Stomach (tissue), 9 donors: ENCODE data around the gene ABHD17C. TPM values are rescaled to one million over a fixed set of nuclear protein-coding genes. Genes with fewer than 3 reads are reported as not detected.
A peak's percentile ranks its signal among the peaks of the same experiment; 100 is the strongest.

Experiments
- DNase-seq, 2 donors: peaks; one replicate each; pipeline versions ENCODE4 v3.0.0 to v3.0.0-alpha.2; 2013 to 2019
- H3K27ac ChIP-seq, 5 donors: fragments of 200-600 bp in 4 of 5; sonication (generic) in 4 of 5; one replicate each; pipeline ENCODE4 v1.5.1; 2013 to 2019; ENCODE audit warnings: mild to moderate bottlenecking in 1 of 5, moderate library complexity in 1 of 5
- H3K27me3 ChIP-seq, 3 donors: fragments of 200-600 bp; sonication (generic); one replicate each; pipeline ENCODE4 v1.5.1; 2017 to 2019; ENCODE audit warnings: mixed run types in 1 of 3
- H3K36me3 ChIP-seq, 4 donors: fragments of 200-600 bp; sonication (generic); 1 replicate in 3 of 4; 2 replicates in 1 of 4; pipeline ENCODE4 v1.5.1; 2016 to 2019
- H3K4me1 ChIP-seq, 4 donors: fragments of 200-600 bp; sonication (generic); one replicate each; pipeline ENCODE4 v1.5.1; 2016 to 2019
- H3K4me3 ChIP-seq, 4 donors: fragments of 200-600 bp; sonication (generic) in 3 of 4; one replicate each; pipeline ENCODE4 v1.5.1; 2016 to 2019; ENCODE audit warnings: mild to moderate bottlenecking in 1 of 4
- H3K9me3 ChIP-seq, 4 donors: fragments of 200-600 bp; sonication (generic); one replicate each; pipeline ENCODE4 v1.5.1; 2016 to 2019
- CTCF ChIP-seq, 7 experiments: fragments of 450-650 bp in 4 of 7; fragments of 200-600 bp in 3 of 7; sonication (generic) in 3 of 7; IDR thresholded peaks; one replicate each; pipeline ENCODE4 v1.5.1; 2016 to 2019; ENCODE audit warnings: antibody characterized with exemption in 7 of 7, control low read depth in 2 of 7, mild to moderate bottlenecking in 1 of 7
- EP300 ChIP-seq: sonication (generic); formaldehyde crosslinking; IDR thresholded peaks from one replicate; pipeline ENCODE4 v1.6.1; 2017; ENCODE audit warnings: antibody characterized with exemption
- POLR2A ChIP-seq, 4 donors: fragments of 450-650 bp; IDR thresholded peaks; one replicate each; pipeline ENCODE4 v1.6.1; 2016; ENCODE audit warnings: antibody characterized with exemption in 4 of 4, control low read depth in 2 of 4, mild to moderate bottlenecking in 1 of 4, moderate library complexity in 1 of 4
- POLR2AphosphoS5 ChIP-seq, 3 donors: sonication (generic); formaldehyde crosslinking; IDR thresholded peaks; one replicate each; pipeline ENCODE4 v1.6.1; 2016; ENCODE audit warnings: antibody characterized with exemption in 3 of 3
- WGBS, 5 donors: extraction: QIAGEN DNeasy Blood & Tissue Kit in 3 of 5; methylation state at CpG; one replicate each; pipeline versions ENCODE4 v1.1.5 to v1.1.7; 2013 to 2018; 5-methylcytosine and 5-hydroxymethylcytosine counted together
- intact Hi-C: fragments of 100-400 bp; cut with DNase I; formaldehyde crosslinking; loops from one replicate; pipeline ENCODE4 v1.15.1; 2023; ENCODE audit warnings: low total_unique reads
- polyA plus RNA-seq, 3 donors: library from polyadenylated mRNA; stranded (reverse); fragments of 200-250 nt; gene quantifications; one replicate each; pipeline ENCODE4 v1.2.3, GENCODE V29; 2013
- total RNA-seq, 5 donors: library from RNA; depleted of rRNA; stranded (reverse); fragments of >200 nt; gene quantifications; one replicate each; pipeline versions ENCODE4 v1.1.0 to v1.2.3, GENCODE V29; 2014 to 2016
- donor health status: healthy with polysubstance abuse.
- donor health status: Bipolar disorder and iron deficiency.
- donor health status: healthy.

Gene ABHD17C
- total and polyA plus RNA-seq, 8 donors: 1.2 to 55.3 (median 21.1) TPM

GRCh38 chr15:80689716-80690115, 5.4 kb upstream of the ABHD17C start:
- intact Hi-C loops: no loop called here
- Histone ChIP-seq H3K4me1 (peaks cover 9 to 14% (median 10%) of the 10 kb centered on the region in 4 donors), H3K27me3 (no peaks in the 10 kb centered on the region), H3K4me3 (no peak overlapping the region), H3K27ac (no peak overlapping the region), H3K36me3 (no peaks in the 10 kb centered on the region), H3K9me3 (no peaks in the 10 kb centered on the region)
- no peak for DNase-seq
- no peak for TF ChIP-seq POLR2AphosphoS5 (IDR thresholded peaks at IDR 0.05)
- no peak for TF ChIP-seq EP300
- no peak for TF ChIP-seq POLR2A (IDR thresholded peaks at IDR 0.05)
- TF ChIP-seq CTCF (IDR thresholded peaks at IDR 0.05): no peak
- WGBS, 5 donors: 61 to 80% (median 73%) methylated on average over 5 of the region's 5 CpGs

- H3K4me3 ChIP-seq: no peak overlapping the region
- no peak for DNase-seq
Measured at GRCh38 chr15:80691575-80691974, 3.5 kb upstream of the ABHD17C start.

GRCh38 chr15:80693682-80694610, 1.2 kb upstream of the ABHD17C start:
- no peaks in the 10 kb centered on the region for H3K36me3 ChIP-seq
- H3K9me3 ChIP-seq: no peaks in the 10 kb centered on the region
- H3K27ac ChIP-seq: peak overlapping the region; percentile 88 to 97 (median 89)
- DNase-seq: peak in 1 of 2 donors; percentile 44
- H3K27me3 ChIP-seq: no peaks in the 10 kb centered on the region
- peak overlapping the region; percentile 75 to 87 (median 80) for H3K4me3 ChIP-seq
- WGBS, 5 donors: 24 to 37% (median 27%) methylated on average over 15 of the region's 15 CpGs
- intact Hi-C loops: no loop called here
- H3K4me1 ChIP-seq: peaks cover 20 to 43% (median 29%) of the 10 kb centered on the region in 4 donors
- TF ChIP-seq POLR2A (IDR thresholded peaks at IDR 0.05) (no peak), POLR2AphosphoS5 (IDR thresholded peaks at IDR 0.05) (no peak), EP300 (no peak), CTCF (IDR thresholded peaks at IDR 0.05) (no peak)

More at GRCh38 chr15:80691575-80691974, 3.5 kb upstream of the ABHD17C start:
- peak overlapping the region in 1 of 5 donors; percentile 43 for H3K27ac ChIP-seq
- TF ChIP-seq CTCF (IDR thresholded peaks at IDR 0.05) (no peak), POLR2A (IDR thresholded peaks at IDR 0.05) (no peak), EP300 (no peak), POLR2AphosphoS5 (IDR thresholded peaks at IDR 0.05) (no peak)
- WGBS, 5 donors: 62 to 74% (median 67%) methylated on average over 3 of the region's 3 CpGs; no CpG with 5 or more reads in 1 of the 5 donors
- no peaks in the 10 kb centered on the region for H3K9me3 ChIP-seq
- H3K4me1 ChIP-seq: peaks cover 12 to 23% (median 21%) of the 10 kb centered on the region in 4 donors
- H3K27me3 ChIP-seq: no peaks in the 10 kb centered on the region
- H3K36me3 ChIP-seq: no peaks in the 10 kb centered on the region
- intact Hi-C loops: no loop called here

GRCh38 chr15:80694611-80695098, 455 bp upstream of the ABHD17C start:
- no peak for TF ChIP-seq POLR2AphosphoS5 (IDR thresholded peaks at IDR 0.05)
- TF ChIP-seq EP300: no peak
- no peak for TF ChIP-seq CTCF (IDR thresholded peaks at IDR 0.05)
- no peak for TF ChIP-seq POLR2A (IDR thresholded peaks at IDR 0.05)
- no peaks in the 10 kb centered on the region for H3K27me3 ChIP-seq
- peak overlapping the region; percentile 88 to 97 (median 89) for H3K27ac ChIP-seq
- intact Hi-C loops: no loop called here
- H3K4me3 ChIP-seq: peak overlapping the region; percentile 75 to 87 (median 80)
- peak in 1 of 2 donors; percentile 71 for DNase-seq
- no peaks in the 10 kb centered on the region for H3K9me3 ChIP-seq
- no peaks in the 10 kb centered on the region for H3K36me3 ChIP-seq
- WGBS, 5 donors: 0 to 1% (median 1%) methylated on average over 4 to 47 of the region's 47 CpGs
- peaks cover 20 to 49% (median 29%) of the 10 kb centered on the region in 4 donors for H3K4me1 ChIP-seq
